Uterus (tissue), 4 donors: ENCODE results near the gene ZHX3. TPM values are rescaled to one million over a fixed set of nuclear protein-coding genes. Genes with fewer than 3 reads are reported as not detected.

Experiments
- DNase-seq, 2 donors: peaks; one replicate each; pipeline ENCODE4 v3.0.0-alpha.2; 2019 to 2020
- H3K27ac ChIP-seq, 2 donors: fragments of 200-600 bp; sonication (generic); 1 replicate in 1 of 2; 2 replicates in 1 of 2; pipeline ENCODE4 v1.5.1; 2016 to 2018
- H3K27me3 ChIP-seq, 2 donors: fragments of 200-600 bp; sonication (generic); one replicate each; pipeline ENCODE4 v1.5.1; 2018 to 2019; ENCODE audit warnings: control low read depth in 1 of 2
- H3K36me3 ChIP-seq, 2 donors: fragments of 200-600 bp; sonication (generic); one replicate each; pipeline ENCODE4 v1.5.1; 2019; ENCODE audit warnings: control low read depth in 1 of 2
- H3K4me1 ChIP-seq, 2 donors: fragments of 200-600 bp; sonication (generic); one replicate each; pipeline ENCODE4 v1.5.1; 2018 to 2019; ENCODE audit warnings: control low read depth in 1 of 2
- H3K4me3 ChIP-seq, 2 donors: fragments of 200-600 bp; sonication (generic); 1 replicate in 1 of 2; 2 replicates in 1 of 2; pipeline ENCODE4 v1.5.1; 2018 to 2019; ENCODE audit warnings: mild to moderate bottlenecking in 1 of 2
- H3K9me3 ChIP-seq, 2 donors: fragments of 200-600 bp; sonication (generic); one replicate each; pipeline ENCODE4 v1.5.1; 2019; ENCODE audit warnings: control low read depth in 1 of 2
- CTCF ChIP-seq, 4 experiments: fragments of 200-600 bp in 2 of 4; fragments of 450-650 bp in 2 of 4; sonication (generic) in 2 of 4; IDR thresholded peaks; one replicate each; pipeline ENCODE4 v1.5.1; 2016 to 2019; ENCODE audit warnings: antibody characterized with exemption in 4 of 4, mild to moderate bottlenecking in 2 of 4, moderate library complexity in 1 of 4
- POLR2A ChIP-seq, 2 donors: fragments of 450-650 bp; IDR thresholded peaks; one replicate each; pipeline ENCODE4 v1.6.1; 2016; ENCODE audit warnings: antibody characterized with exemption in 2 of 2, mild to moderate bottlenecking in 1 of 2, moderate library complexity in 1 of 2
- intact Hi-C: fragments of 100-400 bp; cut with DNase I; formaldehyde crosslinking; loops from one replicate; pipeline ENCODE4 v1.15.1; 2023; ENCODE audit warnings: low total_unique reads
- total RNA-seq, 4 donors: library from RNA; depleted of rRNA in 3 of 4; stranded (reverse); fragments of >200 nt in 3 of 4; gene quantifications; one replicate each; pipeline versions ENCODE4 v1.1.0 to v1.2.4, GENCODE V29; 2014 to 2023
- donor health status: DM: yes; HTN: yes; CAD: no.

Gene ZHX3
- total RNA-seq, 4 donors from 2014 or later = 18.7 to 85.2 (median 25.0) TPM

GRCh38 chr20:41334036-41334435 is 16.5 kb upstream of the ZHX3 start:
- Histone ChIP-seq H3K27ac (peak overlapping the region in 1 of 2 donors; percentile 63), H3K9me3 (no peaks in the 10 kb centered on the region), H3K4me1 (no peaks in the 10 kb centered on the region), H3K4me3 (no peak overlapping the region), H3K36me3 (no peaks in the 10 kb centered on the region), H3K27me3 (no peaks in the 10 kb centered on the region)
- no peak for DNase-seq
- intact Hi-C loops = loop anchor here (10.0 kb wide), 1 partner anchor 99 kb away; no protein-coding TSS in a partner anchor
- TF ChIP-seq POLR2A (IDR thresholded peaks at IDR 0.05) (no peak), CTCF (IDR thresholded peaks at IDR 0.05) (no peak)

DNA sequence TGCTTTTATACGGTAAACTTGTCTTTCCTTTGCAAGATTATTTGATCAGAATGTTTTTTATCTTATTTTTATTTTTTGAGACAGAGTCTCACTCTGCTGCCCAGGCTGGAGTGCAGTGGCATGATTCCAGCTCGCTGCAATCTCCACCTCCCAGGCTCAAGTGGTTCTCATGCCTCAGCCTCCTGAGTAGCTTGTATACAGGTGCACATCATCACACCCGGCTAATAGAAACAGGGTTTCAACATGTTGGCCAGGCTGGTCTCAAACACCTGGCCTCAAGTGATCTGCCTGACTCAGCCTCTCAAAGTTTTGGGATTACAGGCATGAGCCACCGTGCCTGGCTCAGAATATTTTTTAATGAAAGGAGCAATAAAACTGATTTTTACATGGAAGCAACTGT is 14.2 kb upstream of the ZHX3 start:
- intact Hi-C loops = loop anchor here (10.0 kb wide), 1 partner anchor 97 kb away; no protein-coding TSS in a partner anchor
- Histone ChIP-seq H3K4me3 (no peak overlapping the region), H3K27me3 (no peaks in the 10 kb centered on the region), H3K27ac (no peak overlapping the region), H3K36me3 (no peaks in the 10 kb centered on the region), H3K9me3 (no peaks in the 10 kb centered on the region), H3K4me1 (no peaks in the 10 kb centered on the region)
- no peak for TF ChIP-seq POLR2A (IDR thresholded peaks at IDR 0.05)
- no peak for DNase-seq

DNA sequence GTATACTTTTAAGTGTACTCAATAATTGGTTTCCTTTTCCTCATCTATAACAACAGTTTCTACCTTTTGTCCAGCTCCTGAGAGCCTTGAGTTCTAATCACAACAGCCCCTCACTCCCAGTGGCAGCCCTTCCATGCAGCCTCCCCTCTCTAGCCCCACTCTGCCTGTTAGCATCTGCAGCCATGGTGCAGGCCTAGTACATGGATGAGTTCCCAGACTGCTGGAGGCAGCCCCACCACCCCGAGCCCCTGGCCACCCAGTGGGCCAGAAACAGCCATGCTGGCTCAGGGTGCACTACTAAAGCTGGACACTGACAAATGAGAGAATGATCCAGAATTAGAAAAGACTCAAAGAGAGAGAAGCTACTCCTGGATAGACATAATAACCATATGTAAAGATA is 13.4 kb upstream of the ZHX3 start:
- no peak overlapping the region for H3K27ac ChIP-seq
- H3K27me3 ChIP-seq = no peaks in the 10 kb centered on the region
- no peaks in the 10 kb centered on the region for H3K9me3 ChIP-seq
- H3K4me3 ChIP-seq = no peak overlapping the region
- DNase-seq = no peak
- no peak for TF ChIP-seq POLR2A (IDR thresholded peaks at IDR 0.05)
- TF ChIP-seq CTCF (IDR thresholded peaks at IDR 0.05) = no peak
- intact Hi-C loops = loop anchor here (10.0 kb wide), 1 partner anchor 96 kb away; no protein-coding TSS in a partner anchor
- no peaks in the 10 kb centered on the region for H3K4me1 ChIP-seq
- no peaks in the 10 kb centered on the region for H3K36me3 ChIP-seq

DNA sequence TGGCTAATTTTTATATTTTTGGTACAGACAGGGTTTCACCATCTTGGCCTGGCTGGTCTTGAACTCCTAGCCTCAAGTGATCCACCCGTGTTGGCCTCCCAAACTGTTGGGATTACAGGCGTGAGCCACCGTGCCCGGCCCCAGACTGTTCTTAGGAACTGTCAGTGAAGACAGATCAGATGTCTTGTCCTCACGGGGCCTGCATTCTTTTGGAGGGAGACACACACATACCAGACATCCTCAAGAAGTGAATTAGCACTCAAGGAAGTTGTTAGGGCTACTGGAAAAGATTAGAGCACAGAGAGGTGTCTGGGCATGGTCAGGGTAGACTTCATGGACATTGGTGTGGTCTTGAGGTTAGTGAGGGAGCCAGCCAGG is 12.8 kb upstream of the ZHX3 start:
- TF ChIP-seq CTCF (IDR thresholded peaks at IDR 0.05) (no peak), POLR2A (IDR thresholded peaks at IDR 0.05) (no peak)
- H3K9me3 ChIP-seq = no peaks in the 10 kb centered on the region
- H3K4me1 ChIP-seq = no peaks in the 10 kb centered on the region
- H3K4me3 ChIP-seq = no peak overlapping the region
- H3K27ac ChIP-seq = peak overlapping the region in 1 of 2 donors; percentile 83
- no peaks in the 10 kb centered on the region for H3K36me3 ChIP-seq
- intact Hi-C loops = loop anchor here (10.0 kb wide), 1 partner anchor 96 kb away; no protein-coding TSS in a partner anchor
- no peak for DNase-seq
- H3K27me3 ChIP-seq = no peaks in the 10 kb centered on the region

DNA sequence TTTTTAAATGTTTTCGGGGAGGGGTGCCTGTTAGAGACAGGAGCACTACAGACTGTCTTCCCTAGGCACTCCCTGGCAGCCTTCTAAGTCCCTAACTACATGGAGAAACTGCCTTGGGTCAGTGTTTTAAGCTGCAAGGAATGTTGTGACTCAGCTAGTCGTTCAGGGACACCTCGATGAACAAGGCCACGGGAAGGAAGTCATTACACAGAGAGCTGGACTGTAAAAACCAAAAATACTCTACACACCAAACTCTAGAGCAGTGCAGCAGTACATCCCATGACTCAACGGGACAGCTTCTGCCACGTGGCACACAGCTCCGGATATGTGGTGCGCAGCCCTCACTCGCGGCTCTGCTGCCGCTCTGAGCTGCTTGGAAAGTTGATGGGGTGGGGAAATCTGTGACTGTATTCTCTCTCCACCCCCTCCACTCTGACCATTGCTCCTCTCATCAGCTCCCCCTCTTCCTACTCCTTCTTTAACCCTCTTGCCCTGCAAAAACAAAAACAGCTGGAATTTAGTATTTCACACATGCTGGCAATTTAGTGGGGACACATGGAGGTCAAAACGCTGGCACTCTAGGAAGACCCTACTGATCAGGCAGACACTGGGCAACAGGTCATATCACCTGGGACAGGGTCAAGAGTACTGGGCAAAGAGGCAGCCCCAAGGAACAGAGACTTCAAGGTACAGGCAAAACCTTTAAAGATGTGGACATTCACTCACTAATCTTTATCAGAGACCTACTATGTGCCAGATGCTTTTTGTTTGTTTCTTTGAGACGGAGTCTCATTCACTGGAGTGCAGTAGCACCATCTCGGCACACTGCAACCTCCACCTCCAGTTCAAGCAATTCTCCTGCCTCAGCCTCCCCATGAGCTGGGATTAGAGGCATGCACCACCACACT is 12.2 kb upstream of the ZHX3 start:
- Histone ChIP-seq H3K4me1 (no peaks in the 10 kb centered on the region), H3K27me3 (no peaks in the 10 kb centered on the region), H3K27ac (peak overlapping the region; percentile 75 to 83), H3K4me3 (no peak overlapping the region), H3K9me3 (no peaks in the 10 kb centered on the region), H3K36me3 (no peaks in the 10 kb centered on the region)
- TF ChIP-seq POLR2A (IDR thresholded peaks at IDR 0.05) (peak; percentile 38 to 56), CTCF (IDR thresholded peaks at IDR 0.05) (no peak)
- intact Hi-C loops = loop anchor here (10.0 kb wide), 1 partner anchor 95 kb away; no protein-coding TSS in a partner anchor
- peak; percentile 76 to 84 for DNase-seq
